ENCODE results near the gene SPRED2. TPM values are rescaled to one million over a fixed set of nuclear protein-coding genes. Genes with fewer than 3 reads are reported as not detected.

The SPRED2 gene
- total and polyA plus RNA-seq, 7 experiments from 2014 or later: 0.34 to 7.9 (median 0.57) TPM

DNA sequence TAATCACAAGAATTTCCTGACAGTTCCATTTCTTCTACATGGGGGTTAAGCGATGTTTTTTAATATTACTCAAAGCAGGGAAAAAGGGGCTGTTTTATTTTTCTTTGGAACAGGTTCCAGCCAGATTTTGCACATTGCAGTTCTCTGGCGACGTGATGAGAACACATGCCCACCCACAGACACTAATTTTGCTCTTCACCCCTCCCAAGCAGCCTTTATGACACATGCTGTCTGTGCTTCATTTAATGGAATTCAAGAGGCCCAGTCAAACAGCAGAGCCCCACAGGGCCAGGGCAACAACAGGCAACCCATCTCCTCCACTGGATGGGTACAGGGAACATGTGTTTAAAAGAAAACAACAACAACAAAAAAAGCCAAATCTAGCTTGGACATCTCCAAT, 70.8 kb downstream of the SPRED2 start:
- Mint-ChIP-seq H3K4me3 (peak overlapping the region in 1 of 10 donors; percentile 63), H3K27me3 (no peaks in the 10 kb centered on the region), H3K27ac (peak overlapping the region in 2 of 9 donors; percentile 12 to 29), H3K36me3 (no peaks in the 10 kb centered on the region), H3K9me3 (no peaks in the 10 kb centered on the region), H3K4me1 (peaks cover 0 to 56% (median 0%) of the 10 kb centered on the region in 7 donors)
- no peak overlapping the region for H3K4me3 ChIP-seq (ENCODE audit: low read length)
- H3K27me3 ChIP-seq (ENCODE audit: control insufficient read depth in 2 of 2, insufficient read depth in 2 of 2, low read length in 2 of 2): no peaks in the 10 kb centered on the region
- ATAC-seq (no peak), DNase-seq (no peak)
- no peaks in the 10 kb centered on the region for H3K4me1 ChIP-seq (ENCODE audit: control insufficient read depth in 2 of 2, insufficient read depth in 2 of 2, low read length in 2 of 2)
- no peak overlapping the region for H3K27ac ChIP-seq (ENCODE audit: low read depth, low read length)
- CTCF ChIA-PET: no interaction called here
- H3K36me3 ChIP-seq (ENCODE audit: control insufficient read depth in 2 of 3, insufficient read depth in 3 of 3, low read length in 3 of 3): no peaks in the 10 kb centered on the region
- H3K9me3 ChIP-seq (ENCODE audit: control insufficient read depth in 2 of 3, low read length in 3 of 3): no peaks in the 10 kb centered on the region
- intact Hi-C loops (cut with micrococcal nuclease): no loop called here
- POLR2A ChIA-PET: no interaction called here

DNA sequence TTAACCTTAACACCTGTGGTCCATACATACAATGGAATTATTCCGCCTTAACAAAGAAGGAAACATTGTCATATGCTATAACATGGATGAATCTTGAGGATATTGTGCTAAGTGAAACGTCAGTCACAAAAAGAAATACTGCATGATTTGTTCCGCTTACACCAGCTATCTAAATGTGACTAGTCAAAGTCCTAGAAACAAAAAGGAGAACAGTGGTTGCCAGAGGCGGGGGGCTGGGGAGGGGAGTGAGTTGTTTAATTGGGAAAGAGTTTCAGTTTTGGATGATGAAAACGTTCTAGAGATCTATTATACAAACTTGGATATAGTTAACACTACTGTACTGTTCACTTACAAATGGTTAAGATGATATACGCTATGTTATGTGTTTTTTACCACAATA, 72.0 kb downstream of the SPRED2 start:
- H3K27ac ChIP-seq (ENCODE audit: low read depth, low read length): no peak overlapping the region
- H3K36me3 ChIP-seq (ENCODE audit: control insufficient read depth in 2 of 3, insufficient read depth in 3 of 3, low read length in 3 of 3): no peaks in the 10 kb centered on the region
- intact Hi-C loops (cut with micrococcal nuclease): no loop called here
- ChIA-PET CTCF (no interaction called here), POLR2A (no interaction called here)
- H3K4me3 ChIP-seq (ENCODE audit: low read length): no peak overlapping the region
- H3K4me1 ChIP-seq (ENCODE audit: control insufficient read depth in 2 of 2, insufficient read depth in 2 of 2, low read length in 2 of 2): no peaks in the 10 kb centered on the region
- Mint-ChIP-seq H3K4me3 (no peak overlapping the region), H3K36me3 (no peaks in the 10 kb centered on the region), H3K9me3 (no peaks in the 10 kb centered on the region), H3K27me3 (peaks cover 0 to 8% (median 3%) of the 10 kb centered on the region in 5 donors), H3K4me1 (peaks cover 0 to 55% (median 0%) of the 10 kb centered on the region in 7 donors), H3K27ac (peak overlapping the region in 1 of 9 donors; percentile 25)
- H3K9me3 ChIP-seq (ENCODE audit: control insufficient read depth in 2 of 3, low read length in 3 of 3): no peaks in the 10 kb centered on the region
- ATAC-seq: no peak
- DNase-seq: no peak
- H3K27me3 ChIP-seq (ENCODE audit: control insufficient read depth in 2 of 2, insufficient read depth in 2 of 2, low read length in 2 of 2): no peaks in the 10 kb centered on the region

DNA sequence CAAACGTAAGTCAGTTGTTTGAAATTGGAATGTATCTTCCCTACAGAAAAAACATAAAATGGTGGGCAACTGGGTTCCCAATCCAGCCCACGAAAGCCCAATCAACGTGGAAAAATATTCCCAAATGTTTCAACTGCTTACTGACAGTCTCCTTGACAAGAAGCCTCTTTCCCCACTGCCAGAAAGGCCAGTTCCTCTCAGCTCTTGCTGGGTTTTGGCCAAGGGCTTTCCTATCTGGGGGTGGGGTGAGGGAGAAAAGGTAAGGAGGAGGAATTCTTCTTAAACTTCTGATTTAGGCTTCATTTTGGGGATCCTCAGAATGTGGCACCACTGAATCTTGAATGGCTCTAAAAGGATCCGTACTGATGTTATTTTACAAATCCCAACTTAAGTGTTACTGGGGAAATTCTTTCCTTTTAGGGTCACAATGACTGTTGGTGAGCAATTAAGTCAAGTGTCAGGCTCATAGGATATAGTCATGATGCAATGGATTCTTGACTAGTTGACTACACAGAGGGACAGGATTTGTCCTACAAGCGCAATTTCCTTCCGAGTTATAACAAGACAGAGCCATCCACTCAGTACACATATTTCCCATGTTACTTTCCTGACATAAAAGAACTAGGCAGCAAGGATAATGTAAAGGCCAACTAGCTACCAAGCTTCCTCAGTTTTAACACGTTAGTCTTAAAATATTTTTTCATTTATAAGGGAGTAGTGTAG, 73.6 kb downstream of the SPRED2 start:
- Histone ChIP-seq H3K27me3 (ENCODE audit: control insufficient read depth in 2 of 2, insufficient read depth in 2 of 2, low read length in 2 of 2) (no peaks in the 10 kb centered on the region), H3K4me1 (ENCODE audit: control insufficient read depth in 2 of 2, insufficient read depth in 2 of 2, low read length in 2 of 2) (no peaks in the 10 kb centered on the region), H3K4me3 (ENCODE audit: low read length) (no peak overlapping the region), H3K36me3 (ENCODE audit: control insufficient read depth in 2 of 3, insufficient read depth in 3 of 3, low read length in 3 of 3) (no peaks in the 10 kb centered on the region), H3K9me3 (ENCODE audit: control insufficient read depth in 2 of 3, low read length in 3 of 3) (no peaks in the 10 kb centered on the region), H3K27ac (ENCODE audit: low read depth, low read length) (no peak overlapping the region)
- CTCF ChIA-PET: no interaction called here
- no peak overlapping the region for H3K4me3 Mint-ChIP-seq
- peaks cover 0 to 10% (median 3%) of the 10 kb centered on the region in 5 donors for H3K27me3 Mint-ChIP-seq
- no peaks in the 10 kb centered on the region for H3K36me3 Mint-ChIP-seq
- DNase-seq (no peak), ATAC-seq (no peak)
- H3K4me1 Mint-ChIP-seq: peaks cover 0 to 60% (median 0%) of the 10 kb centered on the region in 7 donors
- no peaks in the 10 kb centered on the region for H3K9me3 Mint-ChIP-seq
- intact Hi-C loops (cut with micrococcal nuclease): loop anchor here in 1 of 2 donors (5.0 kb wide), 1 partner anchor 57 kb away; no protein-coding TSS in a partner anchor
- POLR2A ChIA-PET: no interaction called here
- H3K27ac Mint-ChIP-seq: no peak overlapping the region

DNA sequence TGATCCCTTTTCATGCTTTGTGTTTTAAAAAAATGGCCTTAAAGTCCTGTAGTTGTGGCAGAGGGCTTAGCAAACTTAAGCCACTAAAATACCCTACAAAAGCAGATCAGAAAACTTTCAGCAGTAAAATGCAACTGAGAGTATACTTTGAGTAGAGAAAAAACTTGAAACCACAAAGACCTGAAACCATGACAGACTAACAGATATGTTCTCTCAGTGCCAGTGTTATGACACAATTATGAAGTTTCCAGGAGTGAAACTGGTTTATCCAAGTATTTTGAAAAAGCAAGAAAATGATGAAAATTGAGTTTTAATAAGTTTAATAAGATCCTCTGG, 74.5 kb downstream of the SPRED2 start:
- Histone ChIP-seq H3K4me3 (ENCODE audit: low read length) (no peak overlapping the region), H3K27me3 (ENCODE audit: control insufficient read depth in 2 of 2, insufficient read depth in 2 of 2, low read length in 2 of 2) (no peaks in the 10 kb centered on the region), H3K27ac (ENCODE audit: low read depth, low read length) (no peak overlapping the region), H3K36me3 (ENCODE audit: control insufficient read depth in 2 of 3, insufficient read depth in 3 of 3, low read length in 3 of 3) (no peaks in the 10 kb centered on the region), H3K9me3 (ENCODE audit: control insufficient read depth in 2 of 3, low read length in 3 of 3) (no peaks in the 10 kb centered on the region), H3K4me1 (ENCODE audit: control insufficient read depth in 2 of 2, insufficient read depth in 2 of 2, low read length in 2 of 2) (no peaks in the 10 kb centered on the region)
- peaks cover 0 to 60% (median 0%) of the 10 kb centered on the region in 7 donors for H3K4me1 Mint-ChIP-seq
- CTCF ChIA-PET: no interaction called here
- POLR2A ChIA-PET: no interaction called here
- peak overlapping the region in 1 of 9 donors; percentile 43 for H3K27ac Mint-ChIP-seq
- DNase-seq: no peak
- ATAC-seq: no peak
- intact Hi-C loops (cut with micrococcal nuclease): loop anchor here in 1 of 2 donors (5.0 kb wide), 1 partner anchor 56 kb away; no protein-coding TSS in a partner anchor
- H3K36me3 Mint-ChIP-seq: no peaks in the 10 kb centered on the region
- H3K9me3 Mint-ChIP-seq: no peaks in the 10 kb centered on the region
- peak overlapping the region in 1 of 10 donors; percentile 26 for H3K4me3 Mint-ChIP-seq
- peaks cover 0 to 10% (median 3%) of the 10 kb centered on the region in 5 donors for H3K27me3 Mint-ChIP-seq

DNA sequence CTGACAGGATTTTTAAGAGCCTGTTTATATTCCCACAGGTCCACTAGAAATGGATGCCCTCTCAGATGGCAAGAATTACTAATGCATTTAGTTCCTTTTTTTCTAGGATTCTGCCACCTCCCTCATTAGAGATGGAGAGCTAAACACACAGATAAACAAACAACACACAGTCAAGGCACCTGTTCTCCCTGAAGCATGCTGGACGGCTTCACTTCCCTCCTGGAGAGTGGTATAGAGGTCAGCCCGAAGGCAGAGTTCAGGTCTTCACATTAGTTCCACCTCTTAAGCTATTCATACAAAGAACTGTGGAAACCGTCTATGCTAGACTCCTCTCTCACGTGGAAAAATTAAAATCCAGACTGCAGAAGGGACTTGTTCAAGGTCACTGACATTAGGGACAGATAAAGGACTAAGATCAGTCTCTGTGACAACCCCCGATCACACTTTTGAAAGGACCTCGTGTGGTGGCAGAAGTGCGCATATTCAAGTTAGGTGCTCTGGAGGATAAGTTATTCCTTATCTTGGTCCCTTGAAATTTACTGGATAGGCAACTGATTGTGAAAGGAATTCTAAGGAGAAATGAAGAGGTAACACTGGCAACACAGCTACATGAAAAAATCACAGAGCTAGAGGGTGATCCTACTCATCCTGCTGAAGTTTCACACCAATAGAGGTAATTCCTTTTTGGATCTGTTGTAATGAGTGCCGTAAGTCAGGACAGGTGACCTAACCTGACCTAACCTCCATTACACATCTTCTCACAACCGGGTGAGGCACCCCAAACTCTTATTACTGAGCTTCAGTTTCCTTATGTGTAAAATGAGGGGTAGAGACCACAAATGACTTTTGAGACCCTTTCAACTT, 75.1 kb downstream of the SPRED2 start:
- POLR2A ChIA-PET: no interaction called here
- Histone ChIP-seq H3K27me3 (ENCODE audit: control insufficient read depth in 2 of 2, insufficient read depth in 2 of 2, low read length in 2 of 2) (no peaks in the 10 kb centered on the region), H3K4me3 (ENCODE audit: low read length) (no peak overlapping the region), H3K4me1 (ENCODE audit: control insufficient read depth in 2 of 2, insufficient read depth in 2 of 2, low read length in 2 of 2) (no peaks in the 10 kb centered on the region), H3K9me3 (ENCODE audit: control insufficient read depth in 2 of 3, low read length in 3 of 3) (no peaks in the 10 kb centered on the region), H3K36me3 (ENCODE audit: control insufficient read depth in 2 of 3, insufficient read depth in 3 of 3, low read length in 3 of 3) (no peaks in the 10 kb centered on the region), H3K27ac (ENCODE audit: low read depth, low read length) (no peak overlapping the region)
- Mint-ChIP-seq H3K9me3 (no peaks in the 10 kb centered on the region), H3K4me1 (peaks cover 0 to 60% (median 0%) of the 10 kb centered on the region in 7 donors), H3K27ac (peak overlapping the region in 2 of 9 donors; percentile 27 to 43), H3K4me3 (peak overlapping the region in 1 of 10 donors; percentile 26), H3K27me3 (peaks cover 0 to 10% (median 3%) of the 10 kb centered on the region in 5 donors), H3K36me3 (no peaks in the 10 kb centered on the region)
- CTCF ChIA-PET: no interaction called here
- ATAC-seq (no peak), DNase-seq (no peak)
- intact Hi-C loops (cut with micrococcal nuclease): loop anchor here in 1 of 2 donors (5.0 kb wide), 1 partner anchor 55 kb away; no protein-coding TSS in a partner anchor

DNA sequence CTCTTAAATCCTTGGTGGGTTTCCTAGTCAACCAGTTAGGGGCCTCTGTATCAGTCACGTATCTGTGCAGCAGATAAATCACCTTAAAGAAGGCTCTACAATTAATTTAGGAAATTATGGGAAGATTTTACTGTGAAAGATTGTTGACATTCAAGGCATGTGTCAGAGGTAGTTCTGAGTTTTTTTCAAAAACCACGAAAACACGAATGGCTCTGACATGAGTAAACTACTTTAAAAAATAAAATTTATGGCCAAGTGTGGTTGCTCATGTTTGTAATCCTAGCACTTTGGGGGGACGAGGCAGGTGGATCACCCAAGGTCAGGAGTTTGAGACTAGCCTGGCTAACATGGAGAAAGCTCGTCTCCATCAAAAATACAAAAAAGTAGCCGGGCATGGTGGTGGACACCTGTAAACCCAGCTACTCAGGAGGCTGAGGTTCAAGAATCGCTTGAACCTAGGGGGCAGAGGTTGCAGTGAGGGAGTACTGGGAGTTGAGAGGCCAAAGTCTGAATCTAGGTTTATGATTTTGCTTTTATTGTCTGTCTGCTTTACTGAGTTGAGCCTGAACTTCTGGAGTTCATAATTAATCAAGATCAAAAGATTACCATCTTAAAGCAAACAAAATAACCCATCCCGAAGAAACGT, 77.1 kb downstream of the SPRED2 start:
- ChIA-PET POLR2A (no interaction called here), CTCF (no interaction called here)
- Histone ChIP-seq H3K27me3 (ENCODE audit: control insufficient read depth in 2 of 2, insufficient read depth in 2 of 2, low read length in 2 of 2) (no peaks in the 10 kb centered on the region), H3K27ac (ENCODE audit: low read depth, low read length) (no peak overlapping the region), H3K4me1 (ENCODE audit: control insufficient read depth in 2 of 2, insufficient read depth in 2 of 2, low read length in 2 of 2) (no peaks in the 10 kb centered on the region), H3K36me3 (ENCODE audit: control insufficient read depth in 2 of 3, insufficient read depth in 3 of 3, low read length in 3 of 3) (no peaks in the 10 kb centered on the region), H3K9me3 (ENCODE audit: control insufficient read depth in 2 of 3, low read length in 3 of 3) (no peaks in the 10 kb centered on the region), H3K4me3 (ENCODE audit: low read length) (no peak overlapping the region)
- Mint-ChIP-seq H3K36me3 (no peaks in the 10 kb centered on the region), H3K9me3 (no peaks in the 10 kb centered on the region), H3K4me1 (peaks cover 0 to 50% (median 10%) of the 10 kb centered on the region in 7 donors), H3K27me3 (peaks cover 0 to 10% (median 3%) of the 10 kb centered on the region in 5 donors), H3K4me3 (no peak overlapping the region), H3K27ac (no peak overlapping the region)
- ATAC-seq (no peak), DNase-seq (no peak)
- intact Hi-C loops (cut with micrococcal nuclease): loop anchor here in 1 of 2 donors (5.0 kb wide), 1 partner anchor 53 kb away; no protein-coding TSS in a partner anchor

Measured in naive thymus-derived CD4-positive, alpha-beta T cell (primary cell).